Stomach smooth muscle (tissue), 2 donors: ENCODE data around the gene GTPBP6.

Experiments used
- H3K27ac ChIP-seq: one replicate; pipeline ENCODE4 v1.7.0; 2013; ENCODE audit warnings: mild to moderate bottlenecking, low read length, inconsistent platforms
- H3K27me3 ChIP-seq, 2 donors: one replicate each; pipeline ENCODE4 v1.7.0; 2013; ENCODE audit warnings: low read length in 2 of 2; ENCODE audit not compliant: insufficient read depth in 2 of 2, control insufficient read depth in 1 of 2
- H3K36me3 ChIP-seq, 2 donors: one replicate each; pipeline ENCODE4 v1.7.0; 2013; ENCODE audit warnings: low read length in 2 of 2; ENCODE audit not compliant: control insufficient read depth in 2 of 2, insufficient read depth in 2 of 2
- H3K4me1 ChIP-seq: one replicate; pipeline ENCODE4 v1.7.0; 2013; ENCODE audit warnings: low read length; ENCODE audit not compliant: control insufficient read depth, insufficient read depth
- H3K4me3 ChIP-seq, 2 donors: one replicate each; pipeline ENCODE4 v1.7.0; 2013; ENCODE audit warnings: low read length in 2 of 2
- H3K9ac ChIP-seq, 2 donors: one replicate each; pipeline ENCODE4 v1.7.0; 2013; ENCODE audit warnings: low read length in 2 of 2, mild to moderate bottlenecking in 1 of 2
- H3K9me3 ChIP-seq, 2 donors: one replicate each; pipeline ENCODE4 v1.7.0; 2013; ENCODE audit warnings: low read length in 2 of 2; ENCODE audit not compliant: control insufficient read depth in 2 of 2
- donor health status: healthy.
- donor health status: Pancreatic carcinoma.

GTPBP6 gene

GRCh38 chrX:323721-324628 is 5.4 kb upstream of the GTPBP6 start:
- H3K36me3 ChIP-seq = no peaks in the 10 kb centered on the region
- H3K9ac ChIP-seq = no peak overlapping the region
- H3K4me1 ChIP-seq = peaks cover 18% of the 10 kb centered on the region
- H3K27me3 ChIP-seq = peaks cover 16 to 25% of the 10 kb centered on the region in 2 donors
- no peak overlapping the region for H3K4me3 ChIP-seq
- no peak overlapping the region for H3K27ac ChIP-seq
- H3K9me3 ChIP-seq = no peaks in the 10 kb centered on the region

DNA sequence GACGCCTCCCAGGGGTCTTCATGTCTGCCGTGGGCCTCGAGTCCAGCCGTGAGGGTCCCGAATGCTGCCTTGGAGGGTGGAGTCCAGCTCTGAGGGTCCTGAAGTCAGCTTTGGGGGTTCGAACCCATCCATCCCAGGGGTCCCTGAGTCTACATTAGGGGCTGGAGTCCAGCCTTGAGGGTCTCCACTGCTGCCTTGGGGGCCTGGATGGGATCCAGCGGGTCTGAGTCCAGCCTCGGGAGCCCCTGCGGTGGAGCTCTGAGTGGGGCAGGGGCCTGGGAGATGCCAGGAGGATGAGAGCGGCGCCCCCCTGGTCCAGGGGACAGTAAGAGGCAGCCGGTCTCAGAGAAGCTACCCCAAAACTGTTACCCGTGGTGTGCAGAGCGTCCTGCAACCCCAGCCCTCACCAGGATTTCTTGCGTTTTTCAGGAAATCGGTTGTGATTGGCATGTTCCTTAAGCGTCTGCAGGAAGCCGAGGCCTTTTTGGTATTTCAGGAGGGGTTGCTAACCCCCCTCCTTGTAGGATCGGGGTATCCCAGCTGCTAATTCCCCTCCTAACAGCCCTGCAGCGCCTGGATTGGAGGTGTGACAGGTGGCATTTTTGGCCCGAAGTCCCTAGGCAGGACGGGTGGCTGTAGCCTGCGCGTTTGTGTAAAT is 1.7 kb upstream of the GTPBP6 start:
- Histone ChIP-seq H3K9ac (peak overlapping the region; percentile 77 to 80), H3K4me1 (peaks cover 28% of the 10 kb centered on the region), H3K9me3 (no peaks in the 10 kb centered on the region), H3K27ac (no peak overlapping the region), H3K27me3 (peaks cover 13 to 25% of the 10 kb centered on the region in 2 donors), H3K4me3 (peak overlapping the region; percentile 63 to 82), H3K36me3 (peaks cover 2 to 6% of the 10 kb centered on the region in 2 donors)

- H3K27me3 ChIP-seq = peaks cover 10 to 21% of the 10 kb centered on the region in 2 donors
- H3K9me3 ChIP-seq = no peaks in the 10 kb centered on the region
- H3K27ac ChIP-seq = no peak overlapping the region
- peaks cover 28% of the 10 kb centered on the region for H3K4me1 ChIP-seq
- H3K9ac ChIP-seq = peak overlapping the region; percentile 77 to 80
- H3K4me3 ChIP-seq = peak overlapping the region; percentile 63 to 82
- H3K36me3 ChIP-seq = peaks cover 7 to 10% of the 10 kb centered on the region in 2 donors
These were observed 1.1 kb upstream of the GTPBP6 start for GRCh38 chrX:319579-320125.

- H3K36me3 ChIP-seq = peaks cover 8 to 18% of the 10 kb centered on the region in 2 donors
- H3K27ac ChIP-seq = peak overlapping the region; percentile 67
- H3K9me3 ChIP-seq = no peaks in the 10 kb centered on the region
- peaks cover 28% of the 10 kb centered on the region for H3K4me1 ChIP-seq
- peak overlapping the region; percentile 47 to 68 for H3K9ac ChIP-seq
- H3K27me3 ChIP-seq = peaks cover 3 to 13% of the 10 kb centered on the region in 2 donors
- H3K4me3 ChIP-seq = peak overlapping the region; percentile 73 to 80
These were observed 393 bp downstream of the GTPBP6 start for GRCh38 chrX:318068-318738.

- peak overlapping the region; percentile 67 for H3K27ac ChIP-seq
- H3K9ac ChIP-seq = no peak overlapping the region
- H3K4me1 ChIP-seq = peaks cover 28% of the 10 kb centered on the region
- H3K9me3 ChIP-seq = no peaks in the 10 kb centered on the region
- peak overlapping the region; percentile 73 to 80 for H3K4me3 ChIP-seq
- H3K36me3 ChIP-seq = peaks cover 14 to 23% of the 10 kb centered on the region in 2 donors
- H3K27me3 ChIP-seq = peaks cover 3 to 13% of the 10 kb centered on the region in 2 donors
These were observed 1.1 kb downstream of the GTPBP6 start for GRCh38 chrX:317424-318067.

DNA sequence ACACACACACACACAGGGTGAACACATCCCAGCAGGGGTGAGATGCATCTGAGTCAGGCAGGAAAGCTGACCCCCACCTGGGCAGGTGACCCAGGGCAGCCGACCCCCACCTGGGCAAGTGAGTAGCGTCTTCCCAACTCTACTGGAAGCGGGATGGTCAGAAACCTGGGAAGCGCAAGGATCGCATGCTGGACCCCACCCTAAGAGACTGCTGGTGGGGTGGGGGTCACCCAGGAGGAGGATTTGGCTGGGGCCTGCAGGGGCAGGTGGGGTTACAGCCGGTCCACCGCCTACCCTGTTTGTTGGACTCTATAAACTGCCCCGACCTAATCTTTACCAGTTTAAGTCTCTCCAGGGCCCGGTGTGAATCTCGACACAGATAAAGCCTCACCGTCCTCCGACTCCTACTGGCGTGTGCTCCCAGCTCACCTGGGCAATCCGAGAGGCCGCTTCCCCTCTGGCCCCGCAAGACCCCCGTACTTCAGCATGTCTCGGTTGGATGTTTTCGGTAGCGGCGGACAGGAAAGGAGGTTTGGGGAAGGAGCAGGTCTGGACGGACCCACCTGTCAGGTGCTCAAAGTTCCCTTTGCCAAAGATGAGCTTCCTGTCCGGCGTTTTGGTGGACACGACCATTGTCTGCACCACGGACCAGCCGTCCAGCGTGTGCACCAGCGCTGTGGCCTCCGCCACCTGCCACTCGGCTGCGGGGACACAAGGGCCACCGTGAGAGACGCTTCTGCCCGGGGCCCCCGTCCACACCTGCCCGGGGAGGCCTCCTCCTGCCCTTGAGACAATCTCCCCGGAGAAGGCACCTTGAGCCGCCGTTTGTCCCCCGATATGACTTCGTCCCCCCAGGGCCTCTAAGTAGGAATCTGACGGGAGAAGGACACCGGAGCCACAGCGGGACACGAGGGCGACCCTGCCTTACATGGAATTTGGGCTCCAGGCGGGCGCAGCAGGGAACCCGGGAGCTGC is 2.0 kb downstream of the GTPBP6 start:
- Histone ChIP-seq H3K4me3 (no peak overlapping the region), H3K9ac (no peak overlapping the region), H3K27me3 (peaks cover 3 to 13% of the 10 kb centered on the region in 2 donors), H3K36me3 (peaks cover 22 to 32% of the 10 kb centered on the region in 2 donors), H3K9me3 (no peaks in the 10 kb centered on the region), H3K4me1 (peaks cover 28% of the 10 kb centered on the region), H3K27ac (no peak overlapping the region)

DNA sequence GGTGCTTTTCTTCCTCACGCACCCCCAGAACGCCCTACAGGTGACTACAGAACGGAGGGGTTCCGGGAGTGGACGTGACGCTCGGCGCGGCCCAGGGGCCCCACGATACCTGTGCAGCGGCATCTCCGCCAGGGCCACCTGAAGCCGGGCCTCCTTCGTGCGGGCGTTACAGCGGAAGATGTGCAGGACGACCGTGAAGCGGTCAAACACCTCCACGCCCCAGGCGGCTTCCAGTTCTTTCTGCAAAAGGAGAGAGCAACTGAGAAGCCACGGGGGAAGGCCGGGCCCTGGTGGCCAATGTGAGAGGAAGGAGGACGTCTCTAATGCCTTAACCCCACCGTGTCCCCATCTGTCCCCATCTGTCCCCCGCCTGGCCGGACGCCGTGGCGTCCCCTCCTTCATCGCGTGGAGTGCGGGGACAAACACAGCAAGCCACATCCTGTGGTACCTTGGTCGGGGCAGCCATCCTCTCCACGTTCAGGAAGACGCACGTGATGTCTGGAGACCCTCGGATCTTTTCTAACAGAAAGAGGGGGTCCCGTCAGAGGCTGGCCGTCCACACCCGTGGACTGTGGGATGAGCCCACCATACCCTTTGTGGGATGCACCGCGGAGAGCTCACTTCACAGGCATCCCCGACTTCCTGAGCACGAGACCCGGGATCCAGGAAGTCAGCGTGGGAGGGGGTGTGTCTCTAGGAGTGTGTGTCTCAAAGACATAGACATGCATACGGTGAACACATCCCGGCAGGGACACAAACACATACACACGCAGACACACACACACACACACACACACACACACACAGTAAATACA is 3.6 kb downstream of the GTPBP6 start:
- no peaks in the 10 kb centered on the region for H3K9me3 ChIP-seq
- peaks cover 32 to 42% of the 10 kb centered on the region in 2 donors for H3K36me3 ChIP-seq
- H3K9ac ChIP-seq = no peak overlapping the region
- peaks cover 18% of the 10 kb centered on the region for H3K4me1 ChIP-seq
- peaks cover 0 to 4% of the 10 kb centered on the region in 2 donors for H3K27me3 ChIP-seq
- H3K27ac ChIP-seq = no peak overlapping the region
- H3K4me3 ChIP-seq = no peak overlapping the region

DNA sequence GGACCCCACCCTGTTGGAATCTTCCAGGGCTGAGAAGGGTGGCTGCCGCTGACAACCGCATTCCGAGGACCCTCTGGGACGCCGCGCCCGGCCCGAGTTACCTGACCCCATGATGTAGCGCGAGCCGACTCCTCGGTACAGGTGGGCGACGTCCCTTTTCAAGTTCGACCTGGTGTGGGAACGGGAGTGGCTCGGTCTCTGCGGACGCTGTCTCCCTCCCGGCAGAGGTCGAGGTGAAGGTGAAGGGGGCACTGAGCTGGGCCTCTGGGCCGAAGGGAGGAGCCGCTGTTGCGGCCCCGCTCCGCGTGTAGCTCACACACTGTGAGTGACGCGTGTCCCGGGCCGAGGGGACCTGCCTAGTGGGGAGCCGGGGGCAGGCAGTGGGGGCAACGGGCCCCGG is 4.5 kb downstream of the GTPBP6 start:
- Histone ChIP-seq H3K4me1 (peaks cover 10% of the 10 kb centered on the region), H3K36me3 (peaks cover 36 to 46% of the 10 kb centered on the region in 2 donors), H3K27ac (no peak overlapping the region), H3K4me3 (no peak overlapping the region), H3K9ac (no peak overlapping the region), H3K9me3 (no peaks in the 10 kb centered on the region), H3K27me3 (no peaks in the 10 kb centered on the region)

GRCh38 chrX:313546-313945 is 5.0 kb downstream of the GTPBP6 start:
- Histone ChIP-seq H3K4me1 (peaks cover 10% of the 10 kb centered on the region), H3K36me3 (peaks cover 39 to 48% of the 10 kb centered on the region in 2 donors), H3K9me3 (no peaks in the 10 kb centered on the region), H3K27me3 (no peaks in the 10 kb centered on the region), H3K4me3 (no peak overlapping the region), H3K27ac (no peak overlapping the region), H3K9ac (no peak overlapping the region)
